Activated CD4-positive, alpha-beta T cell treated with anti-CD3 and anti-CD28 coated beads, Interleukin-2, amount 50 U/mL, for 1 hour (primary cell): ENCODE results near the gene TRIM65.

Experiments used
- DNase-seq: peaks from one replicate; pipeline ENCODE4 v3.0.0-alpha.2; 2020

TRIM65 gene

GRCh38 chr17:75850928-75851692 lies 45.6 kb downstream of the TRIM65 start:
- DNase-seq = no peak

- DNase-seq = no peak
These were observed 47.0 kb downstream of the TRIM65 start for GRCh38 chr17:75849724-75850123.

GRCh38 chr17:75849279-75849646 lies 47.5 kb downstream of the TRIM65 start:
- no peak for DNase-seq

- DNase-seq = peak; percentile 86
These were observed 48.0 kb downstream of the TRIM65 start for GRCh38 chr17:75848523-75849278.

- no peak for DNase-seq
These were observed 48.9 kb downstream of the TRIM65 start for GRCh38 chr17:75847614-75848522.

- no peak for DNase-seq
These were observed 49.8 kb downstream of the TRIM65 start for GRCh38 chr17:75846692-75847613.

GRCh38 chr17:75845933-75846691 lies 50.6 kb downstream of the TRIM65 start:
- DNase-seq = no peak

GRCh38 chr17:75845058-75845711 lies 51.6 kb downstream of the TRIM65 start:
- DNase-seq = peak; percentile 62

GRCh38 chr17:75844530-75845057 lies 52.2 kb downstream of the TRIM65 start:
- no peak for DNase-seq

- peak; percentile 58 for DNase-seq
These were observed 52.9 kb downstream of the TRIM65 start, which contains the start of gene UNC13D for GRCh38 chr17:75843577-75844529. UNC13D (minus strand) TSS chr17:75844404; CDS start chr17:75844337, 67 bp downstream.

GRCh38 chr17:75842963-75843576 lies 53.7 kb downstream of the TRIM65 start:
- DNase-seq = peak; percentile 25

- DNase-seq = no peak
These were observed 54.3 kb downstream of the TRIM65 start for GRCh38 chr17:75842411-75842810.

- no peak for DNase-seq
These were observed 56.0 kb downstream of the TRIM65 start for GRCh38 chr17:75840799-75841164.

GRCh38 chr17:75839942-75840798 lies 56.6 kb downstream of the TRIM65 start:
- no peak for DNase-seq
